Measurements from ENCODE around the gene ASS1.

The ASS1 gene

DNA sequence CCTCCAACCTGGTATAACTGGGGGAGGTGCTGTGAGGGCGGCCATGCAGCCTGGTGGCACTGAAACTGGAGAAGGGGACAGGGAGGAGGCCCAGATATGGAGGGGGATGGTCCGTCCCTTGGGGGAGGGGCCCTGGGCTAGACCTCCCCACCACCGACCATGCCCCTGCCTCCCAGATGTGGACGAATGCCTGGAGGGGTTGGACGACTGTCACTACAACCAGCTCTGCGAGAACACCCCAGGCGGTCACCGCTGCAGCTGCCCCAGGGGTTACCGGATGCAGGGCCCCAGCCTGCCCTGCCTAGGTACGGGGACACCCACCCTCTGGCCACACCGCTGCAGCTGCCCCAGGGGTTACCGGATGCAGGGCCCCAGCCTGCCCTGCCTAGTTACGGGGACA, 15.4 kb upstream of the ASS1 start:
- DNase-seq (ENCODE audit: low read depth in 2 of 2): no peak
- TF ChIP-seq, protein P1, sequence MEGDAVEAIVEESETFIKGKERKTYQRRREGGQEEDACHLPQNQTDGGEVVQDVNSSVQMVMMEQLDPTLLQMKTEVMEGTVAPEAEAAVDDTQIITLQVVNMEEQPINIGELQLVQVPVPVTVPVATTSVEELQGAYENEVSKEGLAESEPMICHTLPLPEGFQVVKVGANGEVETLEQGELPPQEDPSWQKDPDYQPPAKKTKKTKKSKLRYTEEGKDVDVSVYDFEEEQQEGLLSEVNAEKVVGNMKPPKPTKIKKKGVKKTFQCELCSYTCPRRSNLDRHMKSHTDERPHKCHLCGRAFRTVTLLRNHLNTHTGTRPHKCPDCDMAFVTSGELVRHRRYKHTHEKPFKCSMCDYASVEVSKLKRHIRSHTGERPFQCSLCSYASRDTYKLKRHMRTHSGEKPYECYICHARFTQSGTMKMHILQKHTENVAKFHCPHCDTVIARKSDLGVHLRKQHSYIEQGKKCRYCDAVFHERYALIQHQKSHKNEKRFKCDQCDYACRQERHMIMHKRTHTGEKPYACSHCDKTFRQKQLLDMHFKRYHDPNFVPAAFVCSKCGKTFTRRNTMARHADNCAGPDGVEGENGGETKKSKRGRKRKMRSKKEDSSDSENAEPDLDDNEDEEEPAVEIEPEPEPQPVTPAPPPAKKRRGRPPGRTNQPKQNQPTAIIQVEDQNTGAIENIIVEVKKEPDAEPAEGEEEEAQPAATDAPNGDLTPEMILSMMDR (IDR thresholded peaks at IDR 0.05; ENCODE audit: low read depth, low read length): no peak
- H3K4me3 ChIP-seq (replicated peaks in 1 of 2; ENCODE audit: low read depth in 2 of 2, low read length in 2 of 2): no peak overlapping the region

DNA sequence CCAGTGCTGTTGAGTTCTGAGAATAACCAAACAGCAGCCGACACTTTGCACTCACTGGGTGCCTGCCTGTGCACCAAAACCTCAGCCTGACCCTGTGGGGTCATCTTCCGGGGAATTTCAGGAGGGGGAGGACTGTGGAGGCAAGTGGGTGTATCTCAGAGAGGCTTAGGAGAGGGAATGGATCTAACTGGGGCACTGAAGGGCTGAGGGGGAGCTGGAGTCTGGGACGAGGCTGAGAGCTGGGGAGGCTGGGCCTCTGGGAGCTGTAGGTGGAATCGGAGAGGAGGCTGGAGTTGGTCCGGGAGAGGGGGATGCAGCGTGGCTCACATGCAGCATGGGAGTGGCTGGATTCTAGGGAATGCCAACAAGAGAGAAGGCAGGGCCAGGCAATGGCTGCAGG, 14.9 kb upstream of the ASS1 start:
- no peak for DNase-seq (ENCODE audit: low read depth in 2 of 2)
- H3K4me3 ChIP-seq (replicated peaks in 1 of 2; ENCODE audit: low read depth in 2 of 2, low read length in 2 of 2): no peak overlapping the region
- TF ChIP-seq, protein P1 (IDR thresholded peaks at IDR 0.05; ENCODE audit: low read depth, low read length): no peak

DNA sequence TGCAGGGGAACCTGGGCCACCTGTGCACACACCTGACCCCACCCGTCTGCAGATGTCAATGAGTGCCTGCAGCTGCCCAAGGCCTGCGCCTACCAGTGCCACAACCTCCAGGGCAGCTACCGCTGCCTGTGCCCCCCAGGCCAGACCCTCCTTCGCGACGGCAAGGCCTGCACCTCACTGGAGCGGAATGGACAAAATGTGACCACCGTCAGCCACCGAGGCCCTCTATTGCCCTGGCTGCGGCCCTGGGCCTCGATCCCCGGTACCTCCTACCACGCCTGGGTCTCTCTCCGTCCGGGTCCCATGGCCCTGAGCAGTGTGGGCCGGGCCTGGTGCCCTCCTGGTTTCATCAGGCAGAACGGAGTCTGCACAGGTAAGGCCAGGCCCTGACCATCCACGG, 14.5 kb upstream of the ASS1 start:
- H3K4me3 ChIP-seq (replicated peaks in 1 of 2; ENCODE audit: low read depth in 2 of 2, low read length in 2 of 2): no peak overlapping the region
- TF ChIP-seq, protein P1 (IDR thresholded peaks at IDR 0.05; ENCODE audit: low read depth, low read length): no peak
- DNase-seq (ENCODE audit: low read depth in 2 of 2): no peak

DNA sequence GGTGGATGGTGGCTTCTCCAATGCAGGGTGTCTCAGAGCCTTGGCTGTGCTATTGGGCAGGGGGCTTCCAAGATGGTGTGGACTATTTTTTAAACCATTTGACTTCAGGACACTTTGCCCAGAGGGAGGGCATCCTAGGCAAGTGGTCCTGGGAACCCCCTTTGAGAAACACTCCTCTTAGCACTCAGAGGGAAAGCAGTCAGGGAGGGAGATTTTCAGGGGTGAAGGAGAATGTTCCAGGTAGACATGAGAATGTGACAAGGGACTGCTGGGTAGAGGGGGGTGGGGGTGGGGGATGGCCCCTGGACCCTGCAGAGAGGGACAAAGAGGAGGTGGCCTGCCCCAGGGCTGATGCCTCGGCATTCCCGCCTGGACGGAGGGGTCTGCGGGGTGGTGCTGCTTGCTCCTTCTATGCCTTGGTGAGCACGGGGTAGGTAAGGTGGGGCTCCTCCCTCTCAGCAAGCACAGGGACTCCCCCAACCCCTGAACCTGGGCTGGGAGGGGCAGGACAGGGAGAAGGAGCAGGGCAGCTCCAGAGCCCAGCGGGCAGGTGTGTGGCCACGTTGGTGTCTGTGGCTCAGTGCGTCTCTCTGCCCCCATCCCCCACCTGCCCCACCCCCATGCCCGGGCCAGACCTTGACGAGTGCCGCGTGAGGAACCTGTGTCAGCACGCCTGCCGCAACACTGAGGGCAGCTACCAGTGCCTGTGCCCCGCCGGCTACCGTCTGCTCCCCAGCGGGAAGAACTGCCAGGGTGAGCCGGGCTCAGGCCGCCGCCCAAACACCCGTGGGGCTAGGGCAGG, 13.8 kb upstream of the ASS1 start:
- DNase-seq (ENCODE audit: low read depth in 2 of 2): no peak
- TF ChIP-seq, protein P1 (IDR thresholded peaks at IDR 0.05; ENCODE audit: low read depth, low read length): no peak
- H3K4me3 ChIP-seq (replicated peaks in 1 of 2; ENCODE audit: low read depth in 2 of 2, low read length in 2 of 2): no peak overlapping the region

DNA sequence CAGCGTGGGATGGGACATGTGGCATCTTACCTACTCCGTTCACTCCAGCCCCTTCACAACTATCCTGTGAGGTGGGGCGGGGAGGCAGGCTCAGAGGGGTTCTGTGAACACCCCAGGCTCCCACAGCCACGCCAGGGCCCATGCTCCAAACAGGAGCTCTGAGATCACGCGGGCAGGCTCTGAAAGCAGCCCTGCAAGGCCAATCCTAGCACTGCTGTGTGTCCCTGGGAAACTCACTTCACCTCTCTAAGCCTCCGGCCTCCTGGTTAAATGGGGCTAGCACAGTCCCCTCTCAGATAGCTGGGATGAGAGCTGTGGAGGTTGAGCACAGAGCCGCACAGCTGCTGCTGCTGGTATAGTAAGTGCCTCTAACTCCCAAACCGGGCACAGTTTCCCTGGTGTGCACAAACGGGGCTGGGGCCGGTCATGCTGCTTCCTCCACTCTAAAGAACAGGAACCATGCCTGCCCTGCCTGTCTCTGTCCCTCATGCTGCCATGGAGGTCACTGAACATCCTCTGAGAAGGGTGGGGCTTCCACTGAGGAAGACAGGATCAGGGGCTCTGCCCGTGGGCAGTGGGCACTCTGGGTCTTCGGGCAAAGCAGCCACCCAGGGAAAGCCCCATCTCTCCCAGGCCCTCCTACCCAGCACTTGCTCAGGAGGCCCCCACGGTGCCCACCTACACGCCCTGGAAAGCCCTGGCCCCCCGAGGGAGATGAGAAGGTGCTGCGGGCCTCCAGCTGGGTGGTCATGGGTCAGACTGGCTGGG, 13.0 kb upstream of the ASS1 start:
- no peak overlapping the region for H3K4me3 ChIP-seq (replicated peaks in 1 of 2; ENCODE audit: low read depth in 2 of 2, low read length in 2 of 2)
- TF ChIP-seq, protein P1 (IDR thresholded peaks at IDR 0.05; ENCODE audit: low read depth, low read length): no peak
- DNase-seq (ENCODE audit: low read depth in 2 of 2): no peak

DNA sequence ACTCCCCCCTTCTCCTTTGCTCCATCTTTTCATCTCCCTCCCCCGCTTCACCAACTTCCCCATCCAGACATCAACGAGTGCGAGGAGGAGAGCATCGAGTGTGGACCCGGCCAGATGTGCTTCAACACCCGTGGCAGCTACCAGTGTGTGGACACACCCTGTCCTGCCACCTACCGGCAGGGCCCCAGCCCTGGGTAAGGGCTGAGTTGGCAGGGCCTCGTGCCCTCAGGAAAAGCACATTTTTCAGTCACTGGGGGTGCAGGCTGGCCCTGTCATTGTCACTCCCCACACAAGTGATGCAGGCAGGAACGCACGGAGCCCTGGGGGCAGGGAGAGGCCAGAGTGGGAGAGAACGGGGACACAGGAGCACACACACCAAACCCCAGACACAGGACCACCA, 12.4 kb upstream of the ASS1 start:
- TF ChIP-seq, protein P1 (IDR thresholded peaks at IDR 0.05; ENCODE audit: low read depth, low read length): no peak
- DNase-seq (ENCODE audit: low read depth in 2 of 2): no peak
- no peak overlapping the region for H3K4me3 ChIP-seq (replicated peaks in 1 of 2; ENCODE audit: low read depth in 2 of 2, low read length in 2 of 2)

Data from cardiac fibroblast (primary cell).